HCT116 (cell line): ENCODE results near the gene OTOG. TPM values are rescaled to one million over a fixed set of nuclear protein-coding genes. Genes with fewer than 3 reads are reported as not detected.

Experiments
- ATAC-seq: fragments of 200-7000 bp; cut with Tn5 transposase; 2 replicates; pipeline ENCODE4 v1.9.1; 2020; ENCODE audit warnings: mild to moderate bottlenecking, moderate library complexity
- BruUV-seq: library from RNA; stranded (reverse); fragments of 400-500 nt; replicated peaks from 2 replicates; lab custom pipeline; 2021; lab: Mats Ljungman, UMichigan
- CTCF ChIA-PET: fragments of 300-600 bp; sonication (Branson Sonifier 250); formaldehyde crosslinking; loops from one replicate; lab custom pipeline; 2021; ENCODE audit warnings: antibody characterized with exemption; lab: Charles Lee
- POLR2A ChIA-PET: fragments of 300-600, 350-600 bp; sonication (Branson Sonifier 250); formaldehyde crosslinking; loops from one replicate; lab custom pipeline; 2021; ENCODE audit warnings: antibody characterized with exemption; lab: Charles Lee
- RAD21 ChIA-PET, 2 experiments: fragments of 300-600 bp; sonication (Branson Sonifier 250); formaldehyde crosslinking; loops; one replicate each; lab custom pipeline; 2023; ENCODE audit warnings: low total read pairs in 2 of 2; ENCODE audit not compliant: uncharacterized antibody in 2 of 2, unreplicated experiment in 2 of 2, low non-redundant PET in 1 of 2; lab: Charles Lee
- DNase-seq: peaks from one replicate; pipeline ENCODE4 v3.0.0-alpha.2; 2010; ENCODE audit warnings: low read depth, low spot score
- H2AFZ ChIP-seq: fragments of 200-600 bp; shearing (Covaris generic), sonication (generic); 2 replicates; pipeline ENCODE4 v1.6.1; 2017; ENCODE audit warnings: low read depth, mixed run types, mixed read lengths, antibody characterized with exemption, low read length; ENCODE audit not compliant: poor library complexity, severe bottlenecking
- H3K27ac ChIP-seq: 2 replicates; pipeline ENCODE4 v1.5.1; 2012; ENCODE audit warnings: low read depth, low read length
- H3K27me3 ChIP-seq: fragments of 200-600 bp; sonication (generic); 2 replicates; pipeline ENCODE4 v1.6.1; 2016; ENCODE audit warnings: mixed run types, low read length, mixed read lengths; ENCODE audit not compliant: insufficient read depth
- H3K36me3 ChIP-seq, 2 experiments: fragments of 200-500 bp in 1 of 2; fragments of 200-600 bp in 1 of 2; sonication (Bioruptor generic) in 1 of 2; sonication (generic) in 1 of 2; 2 replicates each; pipeline versions ENCODE4 v1.5.1 to v1.6.1; 2014 to 2016; ENCODE audit warnings: low read length in 2 of 2, inconsistent platforms in 1 of 2, mixed read lengths in 1 of 2, mixed run types in 1 of 2; ENCODE audit not compliant: insufficient read depth in 2 of 2, control insufficient read depth in 1 of 2
- H3K4me1 ChIP-seq, 2 experiments: fragments of 200-600 bp in 1 of 2; sonication (generic) in 1 of 2; 2 replicates each; pipeline versions ENCODE4 v1.5.1 to v1.6.1; 2012 to 2017; ENCODE audit warnings: low read length in 2 of 2, inconsistent platforms in 1 of 2, mild to moderate bottlenecking in 1 of 2, mixed read lengths in 1 of 2, mixed run types in 1 of 2, moderate library complexity in 1 of 2; ENCODE audit not compliant: insufficient read depth in 2 of 2, control insufficient read depth in 1 of 2
- H3K4me2 ChIP-seq: fragments of 200-600 bp; sonication (generic); 2 replicates; pipeline ENCODE4 v1.6.1; 2017; ENCODE audit warnings: mixed run types, low read length, mixed read lengths
- H3K4me3 ChIP-seq, 2 experiments: fragments of 200-600 bp in 1 of 2; sonication (generic) in 1 of 2; replicated peaks in 1 of 2; 2 replicates each; pipeline ENCODE4 v1.5.1; 2011 to 2016; ENCODE audit warnings: low read length in 2 of 2, control low read depth in 1 of 2, low read depth in 1 of 2, mild to moderate bottlenecking in 1 of 2, mixed read lengths in 1 of 2, mixed run types in 1 of 2
- H3K79me2 ChIP-seq: fragments of 200-600 bp; sonication (generic); 2 replicates; pipeline ENCODE4 v1.6.1; 2017; ENCODE audit warnings: mild to moderate bottlenecking, mixed run types, low read length, moderate library complexity, mixed read lengths; ENCODE audit not compliant: insufficient read depth
- H3K9ac ChIP-seq: fragments of 200-600 bp; sonication (generic); 2 replicates; pipeline ENCODE4 v1.6.1; 2016; ENCODE audit warnings: low read length, mixed read lengths
- H3K9me2 ChIP-seq: fragments of 200-600 bp; sonication (generic), shearing (Covaris generic); 2 replicates; pipeline ENCODE4 v1.6.1; 2017; ENCODE audit warnings: mixed run types, mild to moderate bottlenecking, moderate library complexity; ENCODE audit not compliant: insufficient read depth
- H3K9me3 ChIP-seq, 2 experiments: fragments of 200-500 bp in 1 of 2; fragments of 200-600 bp in 1 of 2; sonication (Bioruptor generic) in 1 of 2; sonication (generic) in 1 of 2; 2 replicates each; pipeline ENCODE4 v1.6.1; 2014 to 2017; ENCODE audit warnings: low read length in 2 of 2, mixed read lengths in 2 of 2, inconsistent platforms in 1 of 2, low read depth in 1 of 2, mild to moderate bottlenecking in 1 of 2, mixed run types in 1 of 2, moderate library complexity in 1 of 2; ENCODE audit not compliant: control insufficient read depth in 1 of 2, insufficient read depth in 1 of 2
- H4K20me1 ChIP-seq: fragments of 200-600 bp; sonication (generic), shearing (Covaris generic); 2 replicates; pipeline ENCODE4 v1.6.1; 2017; ENCODE audit warnings: mixed run types, mild to moderate bottlenecking, moderate library complexity; ENCODE audit not compliant: insufficient read depth
- ATF3 ChIP-seq: IDR thresholded peaks from 2 replicates; pipeline ENCODE4 v1.6.1; 2012
- CBX3 ChIP-seq: IDR thresholded peaks from 2 replicates; pipeline ENCODE4 v1.6.1; 2012; ENCODE audit warnings: low read depth
- CEBPB ChIP-seq: IDR thresholded peaks from 2 replicates; pipeline ENCODE4 v1.6.1; 2012; ENCODE audit warnings: low read depth
- CTCF ChIP-seq, 3 experiments: fragments of 200-600 bp in 1 of 3; sonication (generic) in 1 of 3; IDR thresholded peaks in 2 of 3; conservative IDR thresholded peaks in 1 of 3; 2 replicates each; pipeline ENCODE4 v1.5.1; 2012 to 2017; ENCODE audit warnings: low read depth in 2 of 3, low read length in 2 of 3, antibody characterized with exemption in 1 of 3, borderline replicate concordance in 1 of 3, control low read depth in 1 of 3, mild to moderate bottlenecking in 1 of 3, mixed read lengths in 1 of 3, mixed run types in 1 of 3, moderate library complexity in 1 of 3; ENCODE audit not compliant: insufficient read depth in 1 of 3
- EGR1 ChIP-seq: IDR thresholded peaks from 2 replicates; pipeline ENCODE4 v1.6.1; 2012; ENCODE audit warnings: low read depth
- EZH2phosphoT487 ChIP-seq: fragments of 200-600 bp; IDR thresholded peaks from 2 replicates; pipeline ENCODE4 v1.6.1; 2018; ENCODE audit warnings: antibody characterized with exemption, borderline replicate concordance
- FOSL1 ChIP-seq: IDR thresholded peaks from 2 replicates; pipeline ENCODE4 v1.6.1; 2012; ENCODE audit warnings: low read depth
- JUND ChIP-seq: IDR thresholded peaks from 2 replicates; pipeline ENCODE4 v1.6.1; 2012
- POLR2A ChIP-seq: IDR thresholded peaks from 2 replicates; pipeline ENCODE4 v1.7.0; 2011; ENCODE audit warnings: borderline replicate concordance; ENCODE audit not compliant: insufficient read depth, insufficient read length; ENCODE audit errors: extremely low read depth
- POLR2AphosphoS5 ChIP-seq: IDR thresholded peaks from 2 replicates; pipeline ENCODE4 v1.6.1; 2011; ENCODE audit warnings: mild to moderate bottlenecking, low read depth, low read length, moderate library complexity
- REST ChIP-seq: IDR thresholded peaks from 2 replicates; pipeline ENCODE4 v1.6.1; 2012; ENCODE audit warnings: low read depth
- SIN3A ChIP-seq: IDR thresholded peaks from 2 replicates; pipeline ENCODE4 v1.6.1; 2012; ENCODE audit warnings: low read depth
- SP1 ChIP-seq: IDR thresholded peaks from 2 replicates; pipeline ENCODE4 v1.6.1; 2012; ENCODE audit warnings: low read depth
- SRF ChIP-seq: IDR thresholded peaks from 2 replicates; pipeline ENCODE4 v1.6.1; 2012; ENCODE audit warnings: low read depth
- YY1 ChIP-seq: IDR thresholded peaks from 2 replicates; pipeline ENCODE4 v1.6.1; 2011; ENCODE audit warnings: low read length, low read depth, moderate library complexity, mild to moderate bottlenecking; ENCODE audit not compliant: insufficient replicate concordance; ENCODE audit errors: extremely low read depth
- ZNF274 ChIP-seq: fragments of 200-500 bp; sonication (Bioruptor generic); IDR thresholded peaks from 2 replicates; pipeline ENCODE4 v1.6.1; 2014; ENCODE audit warnings: mild to moderate bottlenecking, low read depth, low read length, inconsistent platforms
- intact Hi-C: fragments of 100-400 bp; cut with micrococcal nuclease; formaldehyde crosslinking; loops from 2 replicates; pipeline ENCODE4 v1.10.0; 2022
- total RNA-seq: library from RNA; stranded (reverse); gene quantifications from one replicate; pipeline ENCODE4 v1.2.1, GENCODE V29; 2021; ENCODE audit not compliant: unreplicated experiment

OTOG gene
- total RNA-seq, 1 experiment from 2014 or later: 0.07 TPM

- H3K4me1 ChIP-seq: peaks cover 4 to 22% of the 10 kb centered on the region in 2 experiments; a peak in 3 of 4 replicates
- no peak for TF ChIP-seq SIN3A
- no peak for TF ChIP-seq YY1
- TF ChIP-seq, all 23 proteins: peak for 0
- Histone ChIP-seq H3K4me3 (no peak overlapping the region), H3K27me3 (no peaks in the 10 kb centered on the region), H3K4me2 (no peak overlapping the region), H3K9ac (no peak overlapping the region), H3K79me2 (no peaks in the 10 kb centered on the region), H3K27ac (no peak overlapping the region), H2AFZ (no peak overlapping the region), H4K20me1 (no peaks in the 10 kb centered on the region), H3K9me2 (no peaks in the 10 kb centered on the region), H3K36me3 (no peaks in the 10 kb centered on the region), H3K9me3 (no peaks in the 10 kb centered on the region)
- ATAC-seq (no peak), DNase-seq (no peak)
- no TSS peak for BruUV-seq
- CTCF ChIA-PET: no interaction called here
- POLR2A ChIA-PET: no interaction called here
- RAD21 ChIA-PET: no interaction called here
- intact Hi-C loops: no loop called here
These were observed 5.7 kb upstream of the OTOG start for GRCh38 chr11:17541330-17541885.

GRCh38 chr11:17542249-17542648 is 4.8 kb upstream of the OTOG start:
- POLR2A ChIA-PET: no interaction called here
- H3K9me2 ChIP-seq: no peaks in the 10 kb centered on the region
- H2AFZ ChIP-seq: no peak overlapping the region
- no peak for TF ChIP-seq EZH2phosphoT487
- TF ChIP-seq REST: no peak
- no peak for TF ChIP-seq CTCF (IDR thresholded peaks at IDR 0.05 in 2 of 3, conservative IDR thresholded peaks at IDR 0.05 in 1 of 3; ENCODE audit: borderline replicate concordance in 1 of 3, insufficient read depth in 1 of 3, low read depth in 2 of 3, low read length in 2 of 3)
- no peak for TF ChIP-seq POLR2AphosphoS5
- TF ChIP-seq SIN3A: no peak
- TF ChIP-seq FOSL1: no peak
- no peak for TF ChIP-seq JUND
- no peak for TF ChIP-seq SRF
- TF ChIP-seq SP1: no peak
- TF ChIP-seq CBX3: no peak
- no peak for TF ChIP-seq ZNF274
- no peak for TF ChIP-seq EGR1
- TF ChIP-seq ATF3: no peak
- no peak for TF ChIP-seq POLR2A
- TF ChIP-seq CEBPB: no peak
- TF ChIP-seq, all 23 proteins: peak for 0
- Histone ChIP-seq H3K36me3 (no peaks in the 10 kb centered on the region), H3K4me1 (peaks cover 4 to 22% of the 10 kb centered on the region in 2 experiments; a peak in 3 of 4 replicates), H3K9ac (no peak overlapping the region), H3K27me3 (no peaks in the 10 kb centered on the region), H4K20me1 (no peaks in the 10 kb centered on the region), H3K27ac (no peak overlapping the region), H3K4me3 (no peak overlapping the region), H3K9me3 (no peaks in the 10 kb centered on the region), H3K4me2 (peak overlapping the region; percentile 31; the same call in 1 of the 2 replicates), H3K79me2 (no peaks in the 10 kb centered on the region)
- DNase-seq: no peak
- ChIA-PET RAD21 (no interaction called here), CTCF (interaction anchor here (1.1 to 1.5 kb wide), 2 partner anchors 14 to 189 kb away, joined by 4 to 8 read pairs; no protein-coding TSS in a partner anchor)
- ATAC-seq: no peak
- BruUV-seq: no TSS peak
- intact Hi-C loops: no loop called here
